ENCODE measurements around the gene LRP1B.

The LRP1B gene

GRCh38 chr2:140362361-140362760 lies 1768.5 kb downstream of the LRP1B start:
- no peaks in the 10 kb centered on the region for H3K4me1 ChIP-seq (ENCODE audit: insufficient read depth, low read length, severe bottlenecking)
- TF ChIP-seq EZH2 (IDR thresholded peaks at IDR 0.05; ENCODE audit: borderline replicate concordance, low read length) (no peak), CTCF (IDR thresholded peaks at IDR 0.05; ENCODE audit: low read length) (no peak)
- H3K9ac ChIP-seq (ENCODE audit: low read length) = no peak overlapping the region
- H3K4me2 ChIP-seq (ENCODE audit: low read length) = no peak overlapping the region
- H3K4me3 ChIP-seq (ENCODE audit: low read depth, low read length, poor library complexity, severe bottlenecking) = no peak overlapping the region
- no peaks in the 10 kb centered on the region for H3K27me3 ChIP-seq (ENCODE audit: insufficient read depth, low read length)
- H3K9me2 ChIP-seq (ENCODE audit: low read depth, low read length) = no peaks in the 10 kb centered on the region
- H3K79me2 ChIP-seq (ENCODE audit: insufficient read depth, low read length) = no peaks in the 10 kb centered on the region
- H2AFZ ChIP-seq (ENCODE audit: low read length) = no peak overlapping the region
- H3K36me3 ChIP-seq (ENCODE audit: insufficient read depth, low read length) = no peaks in the 10 kb centered on the region
- H3F3A ChIP-seq (ENCODE audit: insufficient read depth, low read length) = no peaks in the 10 kb centered on the region
- H3K27ac ChIP-seq (ENCODE audit: low read depth, low read length, poor library complexity, severe bottlenecking) = no peak overlapping the region
- H3K9me3 ChIP-seq (ENCODE audit: low read length) = no peaks in the 10 kb centered on the region
- no peaks in the 10 kb centered on the region for H4K20me1 ChIP-seq (ENCODE audit: insufficient read depth, low read length)

GRCh38 chr2:140359056-140359771 lies 1771.6 kb downstream of the LRP1B start:
- TF ChIP-seq CTCF (IDR thresholded peaks at IDR 0.05; ENCODE audit: low read length) = no peak
- TF ChIP-seq EZH2 (IDR thresholded peaks at IDR 0.05; ENCODE audit: borderline replicate concordance, low read length) = no peak
- Histone ChIP-seq H3K79me2 (ENCODE audit: insufficient read depth, low read length) (no peaks in the 10 kb centered on the region), H3K4me2 (ENCODE audit: low read length) (no peak overlapping the region), H3K4me1 (ENCODE audit: insufficient read depth, low read length, severe bottlenecking) (no peaks in the 10 kb centered on the region), H3K4me3 (ENCODE audit: low read depth, low read length, poor library complexity, severe bottlenecking) (no peak overlapping the region), H3K9me2 (ENCODE audit: low read depth, low read length) (no peaks in the 10 kb centered on the region), H3K9me3 (ENCODE audit: low read length) (no peaks in the 10 kb centered on the region), H4K20me1 (ENCODE audit: insufficient read depth, low read length) (no peaks in the 10 kb centered on the region), H2AFZ (ENCODE audit: low read length) (no peak overlapping the region), H3K27ac (ENCODE audit: low read depth, low read length, poor library complexity, severe bottlenecking) (no peak overlapping the region), H3K36me3 (ENCODE audit: insufficient read depth, low read length) (no peaks in the 10 kb centered on the region), H3K27me3 (ENCODE audit: insufficient read depth, low read length) (no peaks in the 10 kb centered on the region), H3K9ac (ENCODE audit: low read length) (no peak overlapping the region), H3F3A (ENCODE audit: insufficient read depth, low read length) (no peaks in the 10 kb centered on the region)

GRCh38 chr2:140356697-140357096 lies 1774.1 kb downstream of the LRP1B start:
- no peak overlapping the region for H3K9ac ChIP-seq (ENCODE audit: low read length)
- H3K4me1 ChIP-seq (ENCODE audit: insufficient read depth, low read length, severe bottlenecking) = no peaks in the 10 kb centered on the region
- no peaks in the 10 kb centered on the region for H3F3A ChIP-seq (ENCODE audit: insufficient read depth, low read length)
- no peak overlapping the region for H3K4me3 ChIP-seq (ENCODE audit: low read depth, low read length, poor library complexity, severe bottlenecking)
- no peak overlapping the region for H2AFZ ChIP-seq (ENCODE audit: low read length)
- H3K36me3 ChIP-seq (ENCODE audit: insufficient read depth, low read length) = no peaks in the 10 kb centered on the region
- no peaks in the 10 kb centered on the region for H4K20me1 ChIP-seq (ENCODE audit: insufficient read depth, low read length)
- no peak overlapping the region for H3K27ac ChIP-seq (ENCODE audit: low read depth, low read length, poor library complexity, severe bottlenecking)
- TF ChIP-seq EZH2 (IDR thresholded peaks at IDR 0.05; ENCODE audit: borderline replicate concordance, low read length) = no peak
- TF ChIP-seq CTCF (IDR thresholded peaks at IDR 0.05; ENCODE audit: low read length) = no peak
- no peaks in the 10 kb centered on the region for H3K9me3 ChIP-seq (ENCODE audit: low read length)
- no peaks in the 10 kb centered on the region for H3K9me2 ChIP-seq (ENCODE audit: low read depth, low read length)
- no peak overlapping the region for H3K4me2 ChIP-seq (ENCODE audit: low read length)
- H3K79me2 ChIP-seq (ENCODE audit: insufficient read depth, low read length) = no peaks in the 10 kb centered on the region
- H3K27me3 ChIP-seq (ENCODE audit: insufficient read depth, low read length) = no peaks in the 10 kb centered on the region
